G401.6 (cell line): ENCODE measurements around the gene U2AF2.

Source experiments
- FAIRE-seq: peaks from 2 replicates; lab custom pipeline; 2012; peaks lifted over from hg19 to GRCh38; lab: Jason Lieb, UNC

The U2AF2 gene

GRCh38 chr19:55691561-55692481, 37.0 kb downstream of the U2AF2 start:
- no peak for FAIRE-seq

GRCh38 chr19:55692681-55693081, 37.8 kb downstream of the U2AF2 start:
- FAIRE-seq = no peak

- FAIRE-seq = no peak
Measured at GRCh38 chr19:55693336-55693974, 38.6 kb downstream of the U2AF2 start.

- no peak for FAIRE-seq
Measured at GRCh38 chr19:55694241-55694655, 39.4 kb downstream of the U2AF2 start.

GRCh38 chr19:55694656-55695491, 40.0 kb downstream of the U2AF2 start:
- no peak for FAIRE-seq

- no peak for FAIRE-seq
Measured at GRCh38 chr19:55695511-55696290, 40.9 kb downstream of the U2AF2 start.

- no peak for FAIRE-seq
Measured at GRCh38 chr19:55696301-55697068, 41.6 kb downstream of the U2AF2 start.

GRCh38 chr19:55697069-55697440, 42.2 kb downstream of the U2AF2 start:
- no peak for FAIRE-seq

- no peak for FAIRE-seq
Measured at GRCh38 chr19:55697698-55698097, 42.9 kb downstream of the U2AF2 start.

- FAIRE-seq = no peak
Measured at GRCh38 chr19:55698256-55698655, 43.4 kb downstream of the U2AF2 start.

- FAIRE-seq = no peak
Measured at GRCh38 chr19:55699221-55699620, 44.4 kb downstream of the U2AF2 start.

- FAIRE-seq = no peak
Measured at GRCh38 chr19:55700813-55701212, 46.0 kb downstream of the U2AF2 start.

- no peak for FAIRE-seq
Measured at GRCh38 chr19:55702131-55702627, 47.3 kb downstream of the U2AF2 start.

- no peak for FAIRE-seq
Measured at GRCh38 chr19:55703790-55704215, 49.0 kb downstream of the U2AF2 start.

GRCh38 chr19:55704494-55705245, 49.8 kb downstream of the U2AF2 start:
- no peak for FAIRE-seq

- no peak for FAIRE-seq
Measured at GRCh38 chr19:55705972-55706371, 51.1 kb downstream of the U2AF2 start.

- FAIRE-seq = no peak
Measured at GRCh38 chr19:55711719-55712118, 56.9 kb downstream of the U2AF2 start.

- no peak for FAIRE-seq
Measured at GRCh38 chr19:55712804-55713631, 58.2 kb downstream of the U2AF2 start.

- FAIRE-seq = no peak
Measured at GRCh38 chr19:55716531-55716930, 61.7 kb downstream of the U2AF2 start.
